Motor neuron (in vitro differentiated cells): Measurements from ENCODE around the gene COX7A1. TPM values are rescaled to one million over a fixed set of nuclear protein-coding genes. Genes with fewer than 3 reads are reported as not detected.
A peak's percentile ranks its signal among the peaks of the same experiment; 100 is the strongest.

Source experiments
- ATAC-seq, 8 experiments: fragments of 200-7000 bp; cut with Tn5 transposase; replicated peaks in 6 of 8; 2 replicates each; pipeline ENCODE4 v1.8.0; 2021; ENCODE audit warnings: mild to moderate bottlenecking in 8 of 8, moderate library complexity in 8 of 8
- H3K27ac ChIP-seq, 2 donors: fragments of 250-450 bp; sonication (Bioruptor Pico); 2 replicates each; pipeline ENCODE4 v1.9.0; 2021; ENCODE audit warnings: antibody characterized with exemption in 2 of 2, mild to moderate bottlenecking in 2 of 2, moderate library complexity in 1 of 2
- H3K4me1 ChIP-seq, 2 donors: fragments of 250-450 bp; sonication (Bioruptor Pico); replicated peaks in 1 of 2; 2 replicates each; pipeline ENCODE4 v1.6.1; 2021; ENCODE audit warnings: antibody characterized with exemption in 2 of 2, mild to moderate bottlenecking in 2 of 2, moderate library complexity in 1 of 2
- H3K4me3 ChIP-seq, 5 donors: fragments of 250-450 bp; sonication (Bioruptor Pico); 2 replicates each; pipeline ENCODE4 v1.9.0; 2021; ENCODE audit warnings: antibody characterized with exemption in 5 of 5, mild to moderate bottlenecking in 5 of 5, moderate library complexity in 4 of 5
- WGBS, 10 experiments: fragments of 450-650 bp; shearing (Covaris generic); methylation state at CpG; one replicate each; pipeline ENCODE4 v1.0.0; 2022; 5-methylcytosine and 5-hydroxymethylcytosine counted together
- in situ Hi-C, 9 experiments: fragments of 400-800 bp; cut with MboI; loops; one replicate each; pipeline ENCODE4 v1.15.0; 2021; ENCODE audit warnings: low sequenced_read_pairs in 9 of 9, low pct_unique_long_range_greater_than_20kb in 2 of 9; ENCODE audit not compliant: unreplicated experiment in 9 of 9
- total RNA-seq, 8 experiments: library from RNA; unstranded; fragments of 300-600 nt; gene quantifications; 2 replicates each; pipeline versions ENCODE4 v1.2.3 to v1.2.4, GENCODE V29; 2022

Gene COX7A1
- total RNA-seq, 8 experiments from 2014 or later, result 0.54 to 66.9 (median 1.3) TPM; not detected in 1

GRCh38 chr19:36160821-36161596 lies 8.8 kb upstream of the COX7A1 start:
- H3K27ac ChIP-seq, result no peak overlapping the region
- WGBS, 10 experiments, result 48 to 100% (median 83%) methylated on average over 1 to 5 of the region's 7 CpGs; no CpG with 5 or more reads in 3 of the 10 experiments
- H3K4me3 ChIP-seq, result no peak overlapping the region
- H3K4me1 ChIP-seq, result no peaks in the 10 kb centered on the region
- in situ Hi-C loops, result no loop called here
- ATAC-seq, result no peak

- H3K27ac ChIP-seq, result no peak overlapping the region
Observed at GRCh38 chr19:36153126-36153525, 879 bp upstream of the COX7A1 start.

GRCh38 chr19:36152019-36152351 lies 262 bp downstream of the COX7A1 start:
- in situ Hi-C loops, result no loop called here
- no peak overlapping the region for H3K4me3 ChIP-seq
- H3K27ac ChIP-seq, result no peak overlapping the region
- H3K4me1 ChIP-seq, result no peaks in the 10 kb centered on the region
- ATAC-seq, result peak in 5 of 8 experiments; percentile 1 to 24 (median 9)
- 93% methylated on average over 3 of the region's 16 CpGs; no CpG with 5 or more reads in 9 of the 10 experiments for WGBS, 10 experiments

More at GRCh38 chr19:36153126-36153525, 879 bp upstream of the COX7A1 start:
- no peak for ATAC-seq
- WGBS, 10 experiments, result 87 to 100% (median 96%) methylated on average over 3 to 8 of the region's 10 CpGs; no CpG with 5 or more reads in 3 of the 10 experiments
- Histone ChIP-seq H3K4me1 (no peaks in the 10 kb centered on the region), H3K4me3 (no peak overlapping the region)
- in situ Hi-C loops, result no loop called here

- no peaks in the 10 kb centered on the region for H3K4me1 ChIP-seq
- peak; percentile 11 to 36 (median 25) for ATAC-seq
- in situ Hi-C loops, result no loop called here
- H3K4me3 ChIP-seq, result no peak overlapping the region
- 50 to 100% (median 67%) methylated on average over 1 to 2 of the region's 47 CpGs; no CpG with 5 or more reads in 7 of the 10 experiments for whole genome bisulfite sequencing, 10 experiments
- H3K27ac ChIP-seq, result no peak overlapping the region
Observed at GRCh38 chr19:36151144-36152018, 866 bp downstream of the COX7A1 start.

GRCh38 chr19:36150586-36150985 lies 1.7 kb downstream of the COX7A1 start:
- in situ Hi-C loops, result no loop called here
- Histone ChIP-seq H3K4me1 (no peaks in the 10 kb centered on the region), H3K27ac (no peak overlapping the region), H3K4me3 (no peak overlapping the region)
- WGBS, 10 experiments, result no CpG with 5 or more reads among the region's 5 CpGs
- peak in 4 of 8 experiments; percentile 12 to 34 (median 18) for ATAC-seq

- peak in 2 of 8 experiments; percentile 4 to 24 for ATAC-seq
- Histone ChIP-seq H3K4me1 (no peaks in the 10 kb centered on the region), H3K4me3 (no peak overlapping the region), H3K27ac (no peak overlapping the region)
- in situ Hi-C loops, result no loop called here
- WGBS, 10 experiments, result 60 to 100% (median 87%) methylated on average over 1 to 6 of the region's 13 CpGs; no CpG with 5 or more reads in 4 of the 10 experiments
Observed at GRCh38 chr19:36149673-36150406, 2.4 kb downstream of the COX7A1 start.

GRCh38 chr19:36144624-36145023 lies 7.6 kb downstream of the COX7A1 start:
- 85 to 100% (median 95%) methylated on average over 3 to 6 of the region's 6 CpGs; no CpG with 5 or more reads in 4 of the 10 experiments for WGBS, 10 experiments
- Histone ChIP-seq H3K27ac (no peak overlapping the region), H3K4me1 (peaks cover 5 to 6% of the 10 kb centered on the region in 2 donors), H3K4me3 (no peak overlapping the region)
- ATAC-seq, result no peak
- in situ Hi-C loops, result no loop called here

- Histone ChIP-seq H3K4me3 (no peak overlapping the region), H3K27ac (no peak overlapping the region), H3K4me1 (peaks cover 5 to 6% of the 10 kb centered on the region in 2 donors)
- no peak for ATAC-seq
- WGBS, 10 experiments, result 0 to 100% (median 100%) methylated on average over 1 to 3 of the region's 9 CpGs; no CpG with 5 or more reads in 5 of the 10 experiments
- in situ Hi-C loops, result no loop called here
Observed at GRCh38 chr19:36142496-36142895, 9.8 kb downstream of the COX7A1 start.

GRCh38 chr19:36142046-36142445 lies 10.2 kb downstream of the COX7A1 start:
- ATAC-seq, result no peak
- 60% methylated on average over 1 of the region's 14 CpGs; no CpG with 5 or more reads in 9 of the 10 experiments for WGBS, 10 experiments
- Histone ChIP-seq H3K4me3 (no peak overlapping the region), H3K4me1 (peaks cover 5 to 6% of the 10 kb centered on the region in 2 donors), H3K27ac (no peak overlapping the region)
- in situ Hi-C loops, result no loop called here

- in situ Hi-C loops, result no loop called here
- H3K4me3 ChIP-seq, result peak overlapping the region; percentile 69 to 99 (median 86)
- ATAC-seq, result peak; percentile 9 to 57 (median 34)
- peak overlapping the region; percentile 81 to 84 for H3K27ac ChIP-seq
- WGBS, 10 experiments, result 60 to 100% (median 89%) methylated on average over 1 to 4 of the region's 42 CpGs; no CpG with 5 or more reads in 5 of the 10 experiments
- H3K4me1 ChIP-seq, result peaks cover 5 to 6% of the 10 kb centered on the region in 2 donors
Observed at GRCh38 chr19:36141039-36141927, 11.0 kb downstream of the COX7A1 start.

- 0% methylated on average over 1 to 16 of the region's 31 CpGs; no CpG with 5 or more reads in 7 of the 10 experiments for WGBS, 10 experiments
- peak; percentile 3 to 41 (median 11) for ATAC-seq
- H3K4me1 ChIP-seq, result peaks cover 5 to 6% of the 10 kb centered on the region in 2 donors
- H3K4me3 ChIP-seq, result peak overlapping the region; percentile 69 to 99 (median 86)
- in situ Hi-C loops, result no loop called here
- peak overlapping the region; percentile 81 to 84 for H3K27ac ChIP-seq
Observed at GRCh38 chr19:36140304-36141038, 11.8 kb downstream of the COX7A1 start.
